ENCODE measurements around the gene MESD. TPM values are rescaled to one million over a fixed set of nuclear protein-coding genes. Genes with fewer than 3 reads are reported as not detected.

The MESD gene
- total RNA-seq, 2 donors from 2014 or later: 36.8 to 39.0 TPM

DNA sequence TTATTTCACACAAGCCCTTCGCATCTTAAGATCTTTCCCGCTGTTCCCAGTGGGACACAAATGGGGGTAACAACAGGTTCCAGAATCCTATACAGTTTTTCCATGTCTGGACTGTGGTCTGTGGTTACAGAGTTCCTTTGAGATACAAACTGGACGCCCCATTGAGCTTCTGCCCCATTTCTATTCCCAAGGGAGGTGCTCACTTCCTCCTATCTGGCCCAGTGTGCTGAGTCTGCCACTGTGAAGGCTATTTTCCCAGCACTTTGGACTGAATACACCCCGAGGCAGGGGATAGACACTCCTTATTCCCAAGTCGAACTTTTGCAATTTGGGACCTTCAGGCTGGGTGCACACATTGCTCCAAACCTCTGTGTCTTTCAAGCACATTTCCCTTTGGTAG is 44.0 kb downstream of the MESD start:
- Histone ChIP-seq H3K27ac (no peak overlapping the region), H3K9me3 (no peaks in the 10 kb centered on the region), H3K4me3 (no peak overlapping the region), H3K36me3 (peaks cover 24% of the 10 kb centered on the region), H3K4me1 (ENCODE audit: control insufficient read depth in 1 of 2, low read depth in 2 of 2) (no peaks in the 10 kb centered on the region), H3K27me3 (replicated peaks; ENCODE audit: insufficient read depth) (no peaks in the 10 kb centered on the region)
- DNase-seq (ENCODE audit: low spot score): no peak
- ATAC-seq (ENCODE audit: insufficient number of reproducible peaks, low FRiP score, low read depth): no peak
- TF ChIP-seq, protein P1, sequence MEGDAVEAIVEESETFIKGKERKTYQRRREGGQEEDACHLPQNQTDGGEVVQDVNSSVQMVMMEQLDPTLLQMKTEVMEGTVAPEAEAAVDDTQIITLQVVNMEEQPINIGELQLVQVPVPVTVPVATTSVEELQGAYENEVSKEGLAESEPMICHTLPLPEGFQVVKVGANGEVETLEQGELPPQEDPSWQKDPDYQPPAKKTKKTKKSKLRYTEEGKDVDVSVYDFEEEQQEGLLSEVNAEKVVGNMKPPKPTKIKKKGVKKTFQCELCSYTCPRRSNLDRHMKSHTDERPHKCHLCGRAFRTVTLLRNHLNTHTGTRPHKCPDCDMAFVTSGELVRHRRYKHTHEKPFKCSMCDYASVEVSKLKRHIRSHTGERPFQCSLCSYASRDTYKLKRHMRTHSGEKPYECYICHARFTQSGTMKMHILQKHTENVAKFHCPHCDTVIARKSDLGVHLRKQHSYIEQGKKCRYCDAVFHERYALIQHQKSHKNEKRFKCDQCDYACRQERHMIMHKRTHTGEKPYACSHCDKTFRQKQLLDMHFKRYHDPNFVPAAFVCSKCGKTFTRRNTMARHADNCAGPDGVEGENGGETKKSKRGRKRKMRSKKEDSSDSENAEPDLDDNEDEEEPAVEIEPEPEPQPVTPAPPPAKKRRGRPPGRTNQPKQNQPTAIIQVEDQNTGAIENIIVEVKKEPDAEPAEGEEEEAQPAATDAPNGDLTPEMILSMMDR (IDR thresholded peaks at IDR 0.05): no peak

- no peaks in the 10 kb centered on the region for H3K4me1 ChIP-seq (ENCODE audit: control insufficient read depth in 1 of 2, low read depth in 2 of 2)
- no peak overlapping the region for H3K4me3 ChIP-seq
- H3K27me3 ChIP-seq (replicated peaks; ENCODE audit: insufficient read depth): no peaks in the 10 kb centered on the region
- no peak for ATAC-seq (ENCODE audit: insufficient number of reproducible peaks, low FRiP score, low read depth)
- H3K36me3 ChIP-seq: peaks cover 17% of the 10 kb centered on the region
- H3K9me3 ChIP-seq: no peaks in the 10 kb centered on the region
- TF ChIP-seq, protein P1 (IDR thresholded peaks at IDR 0.05): no peak
- no peak overlapping the region for H3K27ac ChIP-seq
- no peak for DNase-seq (ENCODE audit: low spot score)
Observed at GRCh38 chr15:80944818-80945217, 44.8 kb downstream of the MESD start.

DNA sequence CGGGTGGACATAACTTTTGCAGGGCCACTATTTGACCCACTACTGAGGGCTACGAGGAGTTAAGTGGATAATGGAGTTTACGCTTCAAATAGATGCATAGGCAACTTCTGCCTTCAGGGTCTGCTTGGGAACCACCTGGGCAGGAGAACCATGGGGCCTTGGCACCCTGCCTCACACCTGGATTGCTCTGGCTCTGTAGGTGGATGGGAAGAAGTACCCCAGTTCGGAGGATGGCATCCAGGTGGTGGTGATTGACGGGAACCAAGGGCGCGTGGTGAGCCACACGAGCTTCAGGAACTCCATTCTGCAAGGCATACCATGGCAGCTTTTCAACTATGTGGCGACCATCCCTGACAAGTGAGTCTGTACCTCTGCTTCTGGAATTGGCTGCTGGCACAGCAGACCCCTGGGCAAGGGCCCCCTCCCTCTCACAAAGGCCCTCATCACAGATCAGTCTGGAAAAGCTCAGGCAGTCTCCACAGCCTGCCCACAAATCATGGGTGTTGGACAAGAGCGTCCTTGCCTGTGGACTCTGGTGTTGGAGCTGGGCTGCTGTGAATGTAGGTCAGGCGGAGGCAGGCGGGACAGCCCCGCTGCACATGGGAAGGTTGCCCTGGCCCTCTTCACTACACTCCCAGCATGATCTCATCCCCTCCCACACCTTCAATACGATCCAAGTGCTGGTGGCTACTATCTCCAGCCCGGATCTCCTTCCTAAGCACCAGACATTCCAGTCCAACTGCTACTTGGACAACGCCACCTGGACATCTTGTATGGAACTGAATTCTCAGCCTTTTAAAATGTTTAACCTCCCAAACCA is 46.7 kb downstream of the MESD start:
- H3K36me3 ChIP-seq: peaks cover 3% of the 10 kb centered on the region
- no peak overlapping the region for H3K4me3 ChIP-seq
- DNase-seq (ENCODE audit: low spot score): no peak
- no peaks in the 10 kb centered on the region for H3K4me1 ChIP-seq (ENCODE audit: control insufficient read depth in 1 of 2, low read depth in 2 of 2)
- TF ChIP-seq, protein P1 (IDR thresholded peaks at IDR 0.05): no peak
- no peak for ATAC-seq (ENCODE audit: insufficient number of reproducible peaks, low FRiP score, low read depth)
- no peak overlapping the region for H3K27ac ChIP-seq
- no peaks in the 10 kb centered on the region for H3K27me3 ChIP-seq (replicated peaks; ENCODE audit: insufficient read depth)
- H3K9me3 ChIP-seq: no peaks in the 10 kb centered on the region

GRCh38 chr15:80942266-80942665 is 47.4 kb downstream of the MESD start:
- Histone ChIP-seq H3K9me3 (no peaks in the 10 kb centered on the region), H3K4me3 (no peak overlapping the region), H3K4me1 (ENCODE audit: control insufficient read depth in 1 of 2, low read depth in 2 of 2) (no peaks in the 10 kb centered on the region), H3K36me3 (no peaks in the 10 kb centered on the region), H3K27me3 (replicated peaks; ENCODE audit: insufficient read depth) (no peaks in the 10 kb centered on the region), H3K27ac (no peak overlapping the region)
- TF ChIP-seq, protein P1 (IDR thresholded peaks at IDR 0.05): no peak
- DNase-seq (ENCODE audit: low spot score): no peak
- no peak for ATAC-seq (ENCODE audit: insufficient number of reproducible peaks, low FRiP score, low read depth)

DNA sequence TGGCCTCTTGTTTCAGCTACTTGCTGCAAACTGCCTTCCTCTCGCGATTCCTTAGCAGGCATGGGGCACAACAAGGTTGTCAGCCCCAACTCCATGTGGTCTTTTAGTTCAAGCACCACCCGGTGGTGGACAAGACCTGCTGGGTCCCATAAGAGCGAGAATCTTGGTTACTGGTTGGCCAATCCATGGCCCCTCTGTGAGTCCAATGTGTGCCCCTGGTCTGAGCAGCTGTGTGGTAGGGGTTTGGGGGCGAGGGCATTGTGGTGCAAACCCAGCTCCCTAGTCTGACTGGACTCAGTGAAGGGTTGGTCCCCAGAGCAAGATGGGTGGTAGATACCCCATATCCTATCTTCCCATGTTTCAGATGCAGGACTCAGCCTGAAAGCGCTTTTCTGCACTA is 48.8 kb downstream of the MESD start:
- no peak overlapping the region for H3K27ac ChIP-seq
- TF ChIP-seq, protein P1 (IDR thresholded peaks at IDR 0.05): no peak
- no peaks in the 10 kb centered on the region for H3K9me3 ChIP-seq
- DNase-seq (ENCODE audit: low spot score) (no peak), ATAC-seq (ENCODE audit: insufficient number of reproducible peaks, low FRiP score, low read depth) (no peak)
- no peak overlapping the region for H3K4me3 ChIP-seq
- H3K27me3 ChIP-seq (replicated peaks; ENCODE audit: insufficient read depth): no peaks in the 10 kb centered on the region
- H3K36me3 ChIP-seq: no peaks in the 10 kb centered on the region
- H3K4me1 ChIP-seq (ENCODE audit: control insufficient read depth in 1 of 2, low read depth in 2 of 2): no peaks in the 10 kb centered on the region
